Type B pancreatic cell (in vitro differentiated cells): ENCODE data around the gene FHDC1. TPM values are rescaled to one million over a fixed set of nuclear protein-coding genes. Genes with fewer than 3 reads are reported as not detected.

ENCODE experiments used
- DNase-seq: peaks from one replicate; pipeline ENCODE4 v3.0.0; 2021; ENCODE audit warnings: mixed read lengths; ENCODE audit not compliant: unreplicated experiment; ENCODE audit errors: extremely low spot score
- H3K27ac Mint-ChIP-seq: 2 replicates; pipeline ENCODE4 v1.8.0; 2021; ENCODE audit warnings: mild to moderate bottlenecking, mixed read lengths
- H3K27me3 Mint-ChIP-seq: 2 replicates; pipeline ENCODE4 v1.8.0; 2021; ENCODE audit warnings: mixed read lengths
- H3K36me3 Mint-ChIP-seq: 2 replicates; pipeline ENCODE4 v1.8.0; 2021; ENCODE audit warnings: mixed read lengths
- H3K4me1 Mint-ChIP-seq: one replicate; pipeline ENCODE4 v1.8.0; 2021; ENCODE audit warnings: mixed read lengths; ENCODE audit not compliant: unreplicated experiment
- H3K4me3 Mint-ChIP-seq: 2 replicates; pipeline ENCODE4 v1.8.0; 2021; ENCODE audit warnings: mild to moderate bottlenecking, mixed read lengths
- H3K9me3 Mint-ChIP-seq: 2 replicates; pipeline ENCODE4 v1.8.0; 2021; ENCODE audit warnings: mixed read lengths
- CTCF ChIP-seq: fragments of 200-600 bp; sonication (generic); conservative IDR thresholded peaks from 2 replicates; pipeline ENCODE4 v1.5.0; 2021; ENCODE audit warnings: antibody characterized with exemption, mild to moderate bottlenecking
- total RNA-seq: library from RNA; stranded (reverse); gene quantifications from 2 replicates; pipeline ENCODE4 v1.2.1, GENCODE V29; 2021; ENCODE audit warnings: low replicate concordance

FHDC1 gene
- total RNA-seq, 1 donor from 2014 or later: 23.1 TPM

- Mint-ChIP-seq H3K27ac (no peak overlapping the region), H3K4me3 (no peak overlapping the region), H3K4me1 (no peaks in the 10 kb centered on the region), H3K27me3 (no peaks in the 10 kb centered on the region), H3K36me3 (peaks cover 31% of the 10 kb centered on the region), H3K9me3 (no peaks in the 10 kb centered on the region)
- no peak for DNase-seq
- no peak for TF ChIP-seq CTCF
These were observed 37.5 kb upstream of the FHDC1 start for GRCh38 chr4:152898606-152899005.

- Mint-ChIP-seq H3K9me3 (no peaks in the 10 kb centered on the region), H3K27me3 (no peaks in the 10 kb centered on the region), H3K36me3 (peaks cover 29% of the 10 kb centered on the region), H3K27ac (no peak overlapping the region), H3K4me3 (no peak overlapping the region), H3K4me1 (no peaks in the 10 kb centered on the region)
- TF ChIP-seq CTCF: no peak
- DNase-seq: no peak
These were observed 35.7 kb upstream of the FHDC1 start for GRCh38 chr4:152900395-152900794.

- no peaks in the 10 kb centered on the region for H3K9me3 Mint-ChIP-seq
- TF ChIP-seq CTCF: no peak
- H3K27me3 Mint-ChIP-seq: no peaks in the 10 kb centered on the region
- peaks cover 25% of the 10 kb centered on the region for H3K36me3 Mint-ChIP-seq
- no peaks in the 10 kb centered on the region for H3K4me1 Mint-ChIP-seq
- DNase-seq: no peak
- H3K4me3 Mint-ChIP-seq: no peak overlapping the region
- H3K27ac Mint-ChIP-seq: no peak overlapping the region
These were observed 34.9 kb upstream of the FHDC1 start for GRCh38 chr4:152901205-152901604.

GRCh38 chr4:152903658-152904057 lies 32.5 kb upstream of the FHDC1 start:
- DNase-seq: no peak
- Mint-ChIP-seq H3K27me3 (no peaks in the 10 kb centered on the region), H3K36me3 (peaks cover 26% of the 10 kb centered on the region), H3K27ac (no peak overlapping the region), H3K4me3 (no peak overlapping the region), H3K4me1 (no peaks in the 10 kb centered on the region), H3K9me3 (no peaks in the 10 kb centered on the region)
- TF ChIP-seq CTCF: no peak

- H3K4me3 Mint-ChIP-seq: no peak overlapping the region
- no peaks in the 10 kb centered on the region for H3K27me3 Mint-ChIP-seq
- DNase-seq: no peak
- H3K9me3 Mint-ChIP-seq: no peaks in the 10 kb centered on the region
- TF ChIP-seq CTCF: no peak
- H3K27ac Mint-ChIP-seq: no peak overlapping the region
- H3K4me1 Mint-ChIP-seq: no peaks in the 10 kb centered on the region
- peaks cover 30% of the 10 kb centered on the region for H3K36me3 Mint-ChIP-seq
These were observed 26.2 kb upstream of the FHDC1 start for GRCh38 chr4:152909901-152910300.

- DNase-seq: no peak
- Mint-ChIP-seq H3K4me3 (no peak overlapping the region), H3K4me1 (no peaks in the 10 kb centered on the region), H3K27ac (no peak overlapping the region), H3K36me3 (peaks cover 30% of the 10 kb centered on the region), H3K27me3 (no peaks in the 10 kb centered on the region), H3K9me3 (no peaks in the 10 kb centered on the region)
- peak; percentile 24 for TF ChIP-seq CTCF
These were observed 25.6 kb upstream of the FHDC1 start for GRCh38 chr4:152910521-152910920.
